OCI-LY1 (cell line): ENCODE results near the gene FMNL3.

Experiments used
- EZH2 ChIP-seq: fragments of 200-600 bp; sonication (generic), shearing (Covaris generic); IDR thresholded peaks from 2 replicates; pipeline ENCODE4 v1.8.0; 2017; ENCODE audit warnings: borderline replicate concordance, mixed run types, mild to moderate bottlenecking, antibody characterized with exemption, low read length, moderate library complexity, mixed read lengths
- TF ChIP-seq, protein P1 (sequence below): fragments of 200-600 bp; sonication (generic), shearing (Covaris generic); IDR thresholded peaks from 2 replicates; pipeline ENCODE4 v1.5.1; 2017; ENCODE audit warnings: mild to moderate bottlenecking, antibody characterized with exemption, low read length, moderate library complexity, mixed read lengths

DNA sequence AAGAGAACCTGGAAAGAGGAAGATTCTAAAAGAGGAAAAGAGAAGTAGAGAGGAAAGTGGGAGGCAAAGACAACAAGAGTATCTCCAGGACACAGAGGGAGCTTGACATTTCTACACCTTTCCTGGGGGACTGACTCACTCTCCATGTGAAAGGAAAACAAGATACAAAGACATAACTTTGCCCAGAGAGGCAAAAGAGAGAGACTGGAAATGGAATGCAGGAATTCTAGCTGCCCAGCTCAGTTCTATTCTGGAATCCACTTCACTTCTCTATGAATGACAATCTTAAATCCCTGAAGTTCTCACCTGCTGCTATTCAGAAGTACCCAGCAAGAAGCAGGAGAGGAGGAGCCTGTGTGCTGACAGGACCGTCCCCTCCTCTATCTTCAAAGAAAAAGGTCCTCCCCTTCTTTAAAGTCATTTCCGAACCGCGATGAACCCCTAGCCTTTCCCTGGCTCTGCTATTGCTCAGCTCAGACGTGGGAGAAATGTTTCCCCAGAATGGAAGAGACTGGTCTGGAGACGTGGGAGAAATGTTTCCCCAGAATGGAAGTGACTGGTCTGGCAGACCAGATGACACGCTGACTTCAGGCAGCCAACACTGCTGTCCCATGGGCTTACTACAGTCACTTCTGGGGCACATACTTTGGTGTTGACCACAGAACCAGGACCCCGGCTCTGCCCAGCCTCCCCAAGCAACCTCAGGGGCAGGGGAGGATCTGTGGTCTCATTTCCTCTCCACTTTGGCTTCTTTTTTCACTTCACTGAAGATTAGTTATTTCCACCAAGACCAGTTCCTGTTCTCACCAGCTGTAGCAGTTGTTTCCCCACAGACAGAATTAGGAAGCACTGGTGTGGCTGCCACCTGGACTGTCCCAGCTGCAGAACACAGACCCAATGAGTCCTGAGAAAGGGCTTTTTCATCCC lies 8.3 kb downstream of the FMNL3 start:
- TF ChIP-seq, protein P1, sequence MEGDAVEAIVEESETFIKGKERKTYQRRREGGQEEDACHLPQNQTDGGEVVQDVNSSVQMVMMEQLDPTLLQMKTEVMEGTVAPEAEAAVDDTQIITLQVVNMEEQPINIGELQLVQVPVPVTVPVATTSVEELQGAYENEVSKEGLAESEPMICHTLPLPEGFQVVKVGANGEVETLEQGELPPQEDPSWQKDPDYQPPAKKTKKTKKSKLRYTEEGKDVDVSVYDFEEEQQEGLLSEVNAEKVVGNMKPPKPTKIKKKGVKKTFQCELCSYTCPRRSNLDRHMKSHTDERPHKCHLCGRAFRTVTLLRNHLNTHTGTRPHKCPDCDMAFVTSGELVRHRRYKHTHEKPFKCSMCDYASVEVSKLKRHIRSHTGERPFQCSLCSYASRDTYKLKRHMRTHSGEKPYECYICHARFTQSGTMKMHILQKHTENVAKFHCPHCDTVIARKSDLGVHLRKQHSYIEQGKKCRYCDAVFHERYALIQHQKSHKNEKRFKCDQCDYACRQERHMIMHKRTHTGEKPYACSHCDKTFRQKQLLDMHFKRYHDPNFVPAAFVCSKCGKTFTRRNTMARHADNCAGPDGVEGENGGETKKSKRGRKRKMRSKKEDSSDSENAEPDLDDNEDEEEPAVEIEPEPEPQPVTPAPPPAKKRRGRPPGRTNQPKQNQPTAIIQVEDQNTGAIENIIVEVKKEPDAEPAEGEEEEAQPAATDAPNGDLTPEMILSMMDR: no peak
- TF ChIP-seq EZH2: no peak
